HTR-8/SVneo (cell line): Measurements from ENCODE around the gene MAGI2.
A peak's percentile ranks its signal among the peaks of the same experiment; 100 is the strongest.
"Not testable (repeated sequence)": the region's sequence is repeated elsewhere in the genome, so short reads cannot be mapped to it uniquely, and the experiment has no call there.

Experiments
- DNase-seq: peaks from one replicate; pipeline ENCODE4 v3.0.0; 2011; ENCODE audit warnings: low spot score, mixed read lengths; ENCODE audit not compliant: insufficient read length
- FAIRE-seq: peaks from 2 replicates; lab custom pipeline; 2011; peaks lifted over from hg19 to GRCh38; lab: Jason Lieb, UNC

Gene MAGI2

GRCh38 chr7:78635026-78635793 is 818.3 kb downstream of the MAGI2 start:
- FAIRE-seq (no peak), DNase-seq (no peak)

GRCh38 chr7:78634093-78634492 is 819.4 kb downstream of the MAGI2 start:
- no peak for DNase-seq
- FAIRE-seq: no peak

- DNase-seq: no peak
- FAIRE-seq: no peak
Measured at GRCh38 chr7:78620920-78621319, 832.5 kb downstream of the MAGI2 start.

- no peak for FAIRE-seq
- no peak for DNase-seq
Measured at GRCh38 chr7:78616539-78616938, 836.9 kb downstream of the MAGI2 start.

- DNase-seq: no peak
- FAIRE-seq: no peak
Measured at GRCh38 chr7:78609281-78609680, 844.2 kb downstream of the MAGI2 start.

- DNase-seq (no peak), FAIRE-seq (no peak)
Measured at GRCh38 chr7:78607099-78607498, 846.4 kb downstream of the MAGI2 start.

GRCh38 chr7:78605119-78605518 is 848.3 kb downstream of the MAGI2 start:
- DNase-seq: no peak
- FAIRE-seq: no peak

GRCh38 chr7:78601728-78602127 is 851.7 kb downstream of the MAGI2 start:
- no peak for DNase-seq
- FAIRE-seq: no peak

- no peak for DNase-seq
- no peak for FAIRE-seq
Measured at GRCh38 chr7:78594156-78594555, 859.3 kb downstream of the MAGI2 start.

GRCh38 chr7:78588393-78588792 is 865.1 kb downstream of the MAGI2 start:
- FAIRE-seq (no peak), DNase-seq (no peak)

GRCh38 chr7:78587443-78588044 is 865.9 kb downstream of the MAGI2 start:
- FAIRE-seq (no peak), DNase-seq (peak; percentile 5)

- no peak for DNase-seq
Measured at GRCh38 chr7:78585980-78586379, 867.5 kb downstream of the MAGI2 start.

GRCh38 chr7:78578686-78579085 is 874.8 kb downstream of the MAGI2 start:
- no peak for FAIRE-seq
- DNase-seq: no peak

More at GRCh38 chr7:78585980-78586379, 867.5 kb downstream of the MAGI2 start:
- no peak for FAIRE-seq

GRCh38 chr7:78577174-78577952 is 876.1 kb downstream of the MAGI2 start:
- not testable (repeated sequence) for FAIRE-seq, DNase-seq

- no peak for DNase-seq
Measured at GRCh38 chr7:78576236-78576635, 877.2 kb downstream of the MAGI2 start.

GRCh38 chr7:78571292-78571691 is 882.2 kb downstream of the MAGI2 start:
- DNase-seq (no peak), FAIRE-seq (no peak)

More at GRCh38 chr7:78576236-78576635, 877.2 kb downstream of the MAGI2 start:
- FAIRE-seq: no peak

GRCh38 chr7:78568690-78569089 is 884.8 kb downstream of the MAGI2 start:
- DNase-seq (no peak), FAIRE-seq (no peak)

- DNase-seq: no peak
- FAIRE-seq: no peak
Measured at GRCh38 chr7:78567836-78568235, 885.6 kb downstream of the MAGI2 start.

- FAIRE-seq: no peak
- no peak for DNase-seq
Measured at GRCh38 chr7:78565784-78566183, 887.7 kb downstream of the MAGI2 start.

- FAIRE-seq (no peak), DNase-seq (no peak)
Measured at GRCh38 chr7:78563191-78563590, 890.3 kb downstream of the MAGI2 start.

- DNase-seq: no peak
- no peak for FAIRE-seq
Measured at GRCh38 chr7:78562191-78562590, 891.3 kb downstream of the MAGI2 start.
